OCI-LY3 (cell line): Measurements from ENCODE around the gene IQCM.

Source experiments
- CTCF ChIP-seq: fragments of 200-600, 300-600 bp; sonication (generic); IDR thresholded peaks from 2 replicates; pipeline ENCODE4 v1.5.1; 2014; ENCODE audit warnings: antibody characterized with exemption, low read length, low read depth
- EZH2phosphoT487 ChIP-seq: fragments of 200-600 bp; shearing (Covaris generic); IDR thresholded peaks from 2 replicates; pipeline ENCODE4 v1.6.1; 2018; ENCODE audit warnings: antibody characterized with exemption, mixed run types, low read depth

- no peak for TF ChIP-seq CTCF
- TF ChIP-seq EZH2phosphoT487: no peak
Measured at GRCh38 chr4:149835280-149835679, 19.6 kb upstream of the IQCM start.
